HepG2 (cell line): ENCODE measurements around the gene ZBTB32. TPM values are rescaled to one million over a fixed set of nuclear protein-coding genes. Genes with fewer than 3 reads are reported as not detected.
A peak's percentile ranks its signal among the peaks of the same experiment; 100 is the strongest.

ENCODE experiments used
- ARNT ChIP-seq: fragments of 450-650 bp; IDR thresholded peaks from 2 replicates; pipeline ENCODE4 v1.6.1; 2017
- BRCA1 ChIP-seq: sonication (generic); formaldehyde crosslinking; IDR thresholded peaks from 2 replicates; pipeline ENCODE4 v1.4.0; 2020; ENCODE audit warnings: missing genetic modification reagents
- ERF ChIP-seq: IDR thresholded peaks from 2 replicates; pipeline ENCODE4 v1.6.1; 2018; ENCODE audit warnings: missing biosample characterization, missing genetic modification reagents
- HMGA1 ChIP-seq: sonication (generic); formaldehyde crosslinking; conservative IDR thresholded peaks from 2 replicates; pipeline ENCODE4 v1.4.0; 2020; ENCODE audit warnings: missing genetic modification reagents
- KLF15 ChIP-seq: sonication (generic); formaldehyde crosslinking; IDR thresholded peaks from 2 replicates; pipeline ENCODE4 v1.8.1; 2023; ENCODE audit warnings: borderline replicate concordance, mild to moderate bottlenecking, inconsistent platforms, missing genetic modification reagents, mixed read lengths
- RAD51 ChIP-seq: fragments of 450-650 bp; IDR thresholded peaks from 2 replicates; pipeline ENCODE4 v1.6.1; 2016; ENCODE audit warnings: borderline replicate concordance
- SMARCC2 ChIP-seq: fragments of 450-650 bp; IDR thresholded peaks from 2 replicates; pipeline ENCODE4 v1.6.1; 2017; ENCODE audit warnings: antibody characterized with exemption, mild to moderate bottlenecking
- SRY ChIP-seq: sonication (generic); formaldehyde crosslinking; IDR thresholded peaks from 2 replicates; pipeline ENCODE4 v1.8.0; 2022; ENCODE audit warnings: mild to moderate bottlenecking, missing genetic modification reagents
- TEAD3 ChIP-seq: optimal IDR thresholded peaks from 2 replicates; pipeline ENCODE3; 2016; ENCODE audit warnings: borderline replicate concordance
- TMF1 ChIP-seq: sonication (generic); formaldehyde crosslinking; IDR thresholded peaks from 2 replicates; pipeline ENCODE4 v1.8.1; 2022; ENCODE audit warnings: low read depth, missing genetic modification reagents
- ZNF136 ChIP-seq: sonication (generic); formaldehyde crosslinking; IDR thresholded peaks from 2 replicates; pipeline ENCODE4 v1.8.1; 2022; ENCODE audit warnings: low read depth, mild to moderate bottlenecking, moderate library complexity, missing genetic modification reagents
- ZNF230 ChIP-seq: sonication (generic); formaldehyde crosslinking; IDR thresholded peaks from 2 replicates; pipeline ENCODE4 v1.4.0; 2020; ENCODE audit warnings: mild to moderate bottlenecking, missing genetic modification reagents
- ZNF30 ChIP-seq: sonication (generic); formaldehyde crosslinking; IDR thresholded peaks from 2 replicates; pipeline ENCODE4 v1.5.0; 2020; ENCODE audit warnings: mild to moderate bottlenecking, missing genetic modification reagents
- ZNF44 ChIP-seq: sonication (generic); formaldehyde crosslinking; IDR thresholded peaks from 2 replicates; pipeline ENCODE4 v1.5.1; 2020; ENCODE audit warnings: mild to moderate bottlenecking, missing genetic modification reagents
- ZNF460 ChIP-seq: sonication (generic); formaldehyde crosslinking; IDR thresholded peaks from 2 replicates; pipeline ENCODE4 v1.5.1; 2020; ENCODE audit warnings: missing genetic modification reagents, mild to moderate bottlenecking, borderline replicate concordance
- ZNF766 ChIP-seq: sonication (generic); formaldehyde crosslinking; IDR thresholded peaks from 2 replicates; pipeline ENCODE4 v1.5.0; 2020; ENCODE audit warnings: missing genetic modification reagents, borderline replicate concordance
- ZNF792 ChIP-seq: IDR thresholded peaks from 2 replicates; pipeline ENCODE4 v1.6.1; 2016
- ZNF839 ChIP-seq: sonication (generic); formaldehyde crosslinking; IDR thresholded peaks from 2 replicates; pipeline ENCODE4 v1.4.0; 2020; ENCODE audit warnings: missing genetic modification reagents, mild to moderate bottlenecking, borderline replicate concordance
- ZNF883 ChIP-seq: sonication (generic); formaldehyde crosslinking; IDR thresholded peaks from 2 replicates; pipeline ENCODE4 v1.5.1; 2020; ENCODE audit warnings: mild to moderate bottlenecking, missing genetic modification reagents; ENCODE audit errors: not compliant biosample characterization
- polyA plus RNA-seq, 8 experiments: library from polyadenylated mRNA; depleted of rRNA in 3 of 8; stranded (reverse) in 7 of 8; unstranded in 1 of 8; fragments of >200 nt; fragmentation: Illumina TruSeq in 4 of 8; extraction: Trizol in 4 of 8; gene quantifications; 2 replicates each; pipeline versions ENCODE4 v1.2.1 to v1.2.3, GENCODE V29; 2011 to 2016; ENCODE audit warnings: low read depth in 4 of 8, missing spikeins in 1 of 8, mixed read lengths in 1 of 8; ENCODE audit not compliant: insufficient read depth in 1 of 8
- total RNA-seq, 5 experiments: library from RNA; depleted of rRNA; stranded (reverse); fragments of >200 nt; fragmentation: Illumina TruSeq; extraction: Trizol; gene quantifications; 2 replicates each; pipeline ENCODE4 v1.2.3, GENCODE V29; 2016; ENCODE audit warnings: low read depth in 1 of 5
- TF ChIP-seq, protein P1 (sequence below): sonication (generic); formaldehyde crosslinking; IDR thresholded peaks from 2 replicates; pipeline ENCODE4 v1.4.0; 2020; ENCODE audit warnings: mild to moderate bottlenecking, missing genetic modification reagents
- TF ChIP-seq, protein P2 (sequence below): sonication (generic); formaldehyde crosslinking; IDR thresholded peaks from 2 replicates; pipeline ENCODE4; 2020; ENCODE audit warnings: missing genetic modification reagents, mild to moderate bottlenecking, borderline replicate concordance
- TF ChIP-seq, protein P3 (sequence below): sonication (generic); formaldehyde crosslinking; IDR thresholded peaks from 2 replicates; pipeline ENCODE4 v1.8.0; 2022; ENCODE audit warnings: mild to moderate bottlenecking, missing genetic modification reagents, borderline replicate concordance

ZBTB32 gene
- total and polyA plus RNA-seq, 2 of the 13 experiments (the other 11 are each of a cell fraction or from before 2014, with no cell fraction given), result not detected

DNA sequence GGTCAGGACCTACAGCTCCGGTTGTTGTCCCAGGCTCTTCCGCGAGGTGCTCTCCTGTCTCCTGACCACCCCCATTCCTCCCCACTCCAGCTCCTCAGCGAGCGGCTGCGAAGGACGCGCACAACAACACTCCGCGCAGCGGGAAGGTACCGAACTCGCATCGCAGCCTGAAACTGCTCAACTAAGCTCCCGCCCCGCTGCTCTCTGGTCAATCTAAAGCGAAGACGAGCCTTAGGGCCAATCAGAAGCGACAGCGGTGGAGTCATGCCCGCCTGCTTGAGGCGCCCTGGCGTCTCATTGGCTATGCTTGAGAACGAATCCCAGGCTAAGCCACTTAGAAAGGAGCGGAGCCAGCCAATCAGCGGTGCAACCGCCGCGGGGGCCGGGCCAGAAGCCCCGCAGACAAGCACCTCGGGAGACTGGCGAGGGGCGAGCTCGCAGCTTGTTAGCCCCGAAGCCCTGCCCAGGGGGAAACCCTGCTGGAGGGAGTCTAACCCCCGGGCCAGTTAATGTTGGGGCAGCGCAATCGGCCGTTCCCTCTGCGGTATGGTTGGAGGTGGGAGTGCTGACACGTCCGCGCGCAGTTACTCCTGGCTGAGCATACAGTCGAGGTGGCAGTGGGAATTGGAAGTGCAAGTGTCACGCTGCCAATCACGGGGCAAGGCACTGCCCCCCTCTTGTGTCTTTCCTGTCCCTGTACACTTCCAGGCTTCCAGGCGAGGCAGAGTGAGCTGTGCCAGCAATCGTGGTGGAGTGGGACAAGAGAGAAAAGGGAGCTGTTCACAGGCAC is 1.9 kb upstream of the ZBTB32 start (continued):
- TF ChIP-seq ZNF230 (no peak; the same call in 1 of the 2 replicates), TEAD3 (CRISPR knock-in tag) (peak; percentile 10), ZNF839 (CRISPR knock-in tag) (no peak), ZNF883 (CRISPR knock-in tag) (no peak), ZNF44 (0 out of 2 replicates have a peak, but pooled peaks have one; percentile 59), SRY (CRISPR knock-in tag) (peak; percentile 61; the same call in 1 of the 2 replicates), ZNF792 (CRISPR knock-in tag) (0 out of 2 replicates have a peak, but pooled peaks have one; percentile 16), BRCA1 (CRISPR knock-in tag) (0 out of 2 replicates have a peak, but pooled peaks have one; percentile 56), HMGA1 (CRISPR knock-in tag) (no peak), ZNF460 (CRISPR knock-in tag) (no peak), TMF1 (no peak), ZNF136 (CRISPR knock-in tag) (peak; percentile 70; the same call in 1 of the 2 replicates), ARNT (no peak), ZNF766 (CRISPR knock-in tag) (no peak), KLF15 (CRISPR knock-in tag) (no peak), ERF (CRISPR knock-in tag) (no peak), RAD51 (no peak), ZNF30 (CRISPR knock-in tag) (peak; percentile 60; the same call in 1 of the 2 replicates), SMARCC2 (no peak)
- TF ChIP-seq, protein P1, sequence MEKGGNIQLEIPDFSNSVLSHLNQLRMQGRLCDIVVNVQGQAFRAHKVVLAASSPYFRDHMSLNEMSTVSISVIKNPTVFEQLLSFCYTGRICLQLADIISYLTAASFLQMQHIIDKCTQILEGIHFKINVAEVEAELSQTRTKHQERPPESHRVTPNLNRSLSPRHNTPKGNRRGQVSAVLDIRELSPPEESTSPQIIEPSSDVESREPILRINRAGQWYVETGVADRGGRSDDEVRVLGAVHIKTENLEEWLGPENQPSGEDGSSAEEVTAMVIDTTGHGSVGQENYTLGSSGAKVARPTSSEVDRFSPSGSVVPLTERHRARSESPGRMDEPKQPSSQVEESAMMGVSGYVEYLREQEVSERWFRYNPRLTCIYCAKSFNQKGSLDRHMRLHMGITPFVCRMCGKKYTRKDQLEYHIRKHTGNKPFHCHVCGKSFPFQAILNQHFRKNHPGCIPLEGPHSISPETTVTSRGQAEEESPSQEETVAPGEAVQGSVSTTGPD, result no peak
- TF ChIP-seq, protein P2, sequence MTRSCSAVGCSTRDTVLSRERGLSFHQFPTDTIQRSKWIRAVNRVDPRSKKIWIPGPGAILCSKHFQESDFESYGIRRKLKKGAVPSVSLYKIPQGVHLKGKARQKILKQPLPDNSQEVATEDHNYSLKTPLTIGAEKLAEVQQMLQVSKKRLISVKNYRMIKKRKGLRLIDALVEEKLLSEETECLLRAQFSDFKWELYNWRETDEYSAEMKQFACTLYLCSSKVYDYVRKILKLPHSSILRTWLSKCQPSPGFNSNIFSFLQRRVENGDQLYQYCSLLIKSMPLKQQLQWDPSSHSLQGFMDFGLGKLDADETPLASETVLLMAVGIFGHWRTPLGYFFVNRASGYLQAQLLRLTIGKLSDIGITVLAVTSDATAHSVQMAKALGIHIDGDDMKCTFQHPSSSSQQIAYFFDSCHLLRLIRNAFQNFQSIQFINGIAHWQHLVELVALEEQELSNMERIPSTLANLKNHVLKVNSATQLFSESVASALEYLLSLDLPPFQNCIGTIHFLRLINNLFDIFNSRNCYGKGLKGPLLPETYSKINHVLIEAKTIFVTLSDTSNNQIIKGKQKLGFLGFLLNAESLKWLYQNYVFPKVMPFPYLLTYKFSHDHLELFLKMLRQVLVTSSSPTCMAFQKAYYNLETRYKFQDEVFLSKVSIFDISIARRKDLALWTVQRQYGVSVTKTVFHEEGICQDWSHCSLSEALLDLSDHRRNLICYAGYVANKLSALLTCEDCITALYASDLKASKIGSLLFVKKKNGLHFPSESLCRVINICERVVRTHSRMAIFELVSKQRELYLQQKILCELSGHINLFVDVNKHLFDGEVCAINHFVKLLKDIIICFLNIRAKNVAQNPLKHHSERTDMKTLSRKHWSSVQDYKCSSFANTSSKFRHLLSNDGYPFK (CRISPR knock-in tag), result no peak
- TF ChIP-seq, protein P3, sequence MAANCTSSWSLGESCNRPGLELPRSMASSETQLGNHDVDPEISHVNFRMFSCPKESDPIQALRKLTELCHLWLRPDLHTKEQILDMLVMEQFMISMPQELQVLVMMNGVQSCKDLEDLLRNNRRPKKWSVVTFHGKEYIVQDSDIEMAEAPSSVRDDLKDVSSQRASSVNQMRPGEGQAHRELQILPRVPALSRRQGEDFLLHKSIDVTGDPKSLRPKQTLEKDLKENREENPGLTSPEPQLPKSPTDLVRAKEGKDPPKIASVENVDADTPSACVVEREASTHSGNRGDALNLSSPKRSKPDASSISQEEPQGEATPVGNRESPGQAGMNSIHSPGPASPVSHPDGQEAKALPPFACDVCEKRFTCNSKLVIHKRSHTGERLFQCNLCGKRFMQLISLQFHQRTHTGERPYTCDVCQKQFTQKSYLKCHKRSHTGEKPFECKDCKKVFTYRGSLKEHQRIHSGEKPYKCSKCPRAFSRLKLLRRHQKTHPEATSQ (CRISPR knock-in tag), result no peak
